ENCODE measurements around the gene ERMP1. TPM values are rescaled to one million over a fixed set of nuclear protein-coding genes. Genes with fewer than 3 reads are reported as not detected.
"Not testable (repeated sequence)": the region's sequence is repeated elsewhere in the genome, so short reads cannot be mapped to it uniquely, and the experiment has no call there.

The ERMP1 gene
- total RNA-seq, 1 donor from 2014 or later: 61.3 TPM

GRCh38 chr9:5820425-5820824 lies 12.5 kb downstream of the ERMP1 start:
- DNase-seq (ENCODE audit: low spot score): no peak

- no peak for DNase-seq (ENCODE audit: low spot score)
These were observed 13.7 kb downstream of the ERMP1 start for GRCh38 chr9:5819174-5819573.

GRCh38 chr9:5818424-5819142 lies 14.3 kb downstream of the ERMP1 start:
- DNase-seq (ENCODE audit: low spot score): no peak

DNA sequence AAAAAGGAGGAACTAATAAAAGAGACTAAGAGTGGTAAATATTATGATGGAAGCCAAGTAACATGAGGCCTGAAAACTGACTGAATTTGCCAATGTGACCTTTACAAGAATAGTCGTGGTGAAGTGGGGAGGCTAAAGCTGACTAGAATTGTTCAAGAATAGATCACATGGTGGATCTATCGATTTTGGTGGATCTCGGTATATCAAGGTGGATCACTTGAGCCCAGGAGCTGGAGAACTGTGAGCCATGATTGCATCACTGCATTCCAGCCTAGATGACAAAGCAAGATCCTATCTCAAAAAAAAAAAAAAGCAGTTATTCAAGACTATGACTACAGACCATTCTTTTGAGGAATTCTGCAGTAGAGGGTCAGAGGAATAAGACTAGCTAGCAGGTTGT lies 15.1 kb downstream of the ERMP1 start:
- DNase-seq (ENCODE audit: low spot score): no peak

GRCh38 chr9:5815461-5815860 lies 17.5 kb downstream of the ERMP1 start:
- DNase-seq (ENCODE audit: low spot score): no peak

GRCh38 chr9:5813824-5814223 lies 19.1 kb downstream of the ERMP1 start:
- DNase-seq (ENCODE audit: low spot score): no peak

DNA sequence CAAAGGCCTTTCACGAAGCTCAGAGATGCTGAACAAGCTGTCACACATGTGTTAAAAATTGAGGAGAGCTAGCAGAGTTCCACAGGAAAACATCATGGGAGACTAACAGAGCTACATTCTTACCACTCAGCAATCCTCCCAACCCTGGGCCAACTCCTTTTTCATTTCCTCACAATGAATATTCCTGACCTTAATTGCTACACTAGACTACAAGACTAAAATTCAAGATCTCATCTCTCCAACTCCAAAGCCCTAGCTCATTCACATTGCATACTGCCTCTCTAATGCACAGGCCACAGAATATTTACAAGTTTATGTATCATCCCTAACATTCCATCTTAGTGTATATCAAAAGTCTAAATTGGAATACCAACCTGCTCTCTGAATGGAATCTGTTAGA lies 21.2 kb downstream of the ERMP1 start:
- no peak for DNase-seq (ENCODE audit: low spot score)

DNA sequence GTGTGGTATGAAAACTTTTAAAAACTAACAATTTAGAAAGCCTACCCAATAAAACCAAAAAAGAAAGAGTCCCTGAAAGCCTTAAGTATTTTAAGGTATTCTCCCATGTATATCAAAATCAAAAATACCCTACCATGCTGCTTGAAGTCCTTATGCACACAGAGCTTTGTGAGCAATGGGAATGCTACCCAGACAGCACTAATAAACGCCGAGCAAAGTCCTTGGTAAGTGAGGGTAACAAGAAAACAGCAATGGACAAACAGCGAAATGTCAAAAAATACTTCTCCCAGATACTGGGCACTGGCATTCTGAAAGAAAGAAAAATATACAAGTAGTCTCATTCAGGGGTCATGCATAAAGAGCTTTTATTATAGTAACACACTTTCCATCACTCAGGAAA lies 27.4 kb downstream of the ERMP1 start:
- no peak for DNase-seq (ENCODE audit: low spot score)

DNA sequence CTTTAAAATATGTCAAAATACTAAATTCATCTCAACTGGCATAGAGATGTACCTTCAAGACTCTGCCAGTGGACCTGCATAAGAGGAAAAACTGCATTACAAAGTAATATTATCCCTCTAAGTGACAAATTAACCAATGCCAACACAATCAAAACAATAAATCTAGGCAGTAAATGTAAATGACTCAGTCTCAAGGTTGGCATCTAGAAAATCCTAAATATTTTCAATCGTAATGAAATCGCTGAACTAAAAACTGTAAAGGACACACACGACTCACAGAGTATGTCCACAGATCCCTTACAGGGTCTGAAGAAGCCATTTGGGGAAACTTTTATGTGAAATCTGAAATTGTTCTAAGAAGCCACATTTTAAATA lies 31.2 kb downstream of the ERMP1 start:
- no peak for DNase-seq (ENCODE audit: low spot score)

DNA sequence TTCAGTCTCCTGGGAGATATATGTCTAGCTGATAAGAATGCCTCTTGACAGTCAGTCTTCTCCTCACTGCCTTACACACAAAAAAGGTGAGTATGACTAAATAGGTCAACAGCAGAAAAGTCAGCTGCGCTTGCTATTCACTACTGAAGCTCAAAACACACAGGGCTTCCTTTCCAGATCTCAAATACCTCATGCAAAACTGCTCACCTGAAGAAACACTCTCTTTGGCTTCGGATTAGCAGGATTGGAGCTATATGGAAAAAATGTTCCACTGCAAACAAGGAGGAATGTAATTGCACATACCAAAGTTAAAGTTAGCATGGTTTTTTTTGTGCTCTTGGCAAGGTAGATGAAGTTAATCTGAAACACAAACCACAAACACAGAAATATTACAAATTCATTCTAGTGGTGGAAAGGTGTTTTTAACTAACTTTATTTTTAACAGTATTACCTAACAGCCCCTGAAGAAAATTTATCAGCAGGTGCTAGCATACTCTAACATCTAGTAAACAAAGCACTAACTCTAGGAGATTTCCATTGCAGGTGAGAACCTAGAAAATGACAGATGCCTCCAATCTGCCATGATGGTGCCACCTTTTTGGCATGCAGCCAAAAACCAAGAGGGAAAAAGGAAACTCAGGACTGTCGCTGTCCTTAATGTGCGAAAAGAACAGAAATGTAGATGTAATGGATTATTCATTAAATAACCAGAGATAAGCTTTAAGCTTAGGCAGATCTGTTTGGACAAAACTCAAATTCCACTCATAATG lies 31.8 kb downstream of the ERMP1 start:
- no peak for DNase-seq (ENCODE audit: low spot score)

GRCh38 chr9:5800378-5800777 lies 32.5 kb downstream of the ERMP1 start:
- DNase-seq (ENCODE audit: low spot score): not testable (repeated sequence)

DNA sequence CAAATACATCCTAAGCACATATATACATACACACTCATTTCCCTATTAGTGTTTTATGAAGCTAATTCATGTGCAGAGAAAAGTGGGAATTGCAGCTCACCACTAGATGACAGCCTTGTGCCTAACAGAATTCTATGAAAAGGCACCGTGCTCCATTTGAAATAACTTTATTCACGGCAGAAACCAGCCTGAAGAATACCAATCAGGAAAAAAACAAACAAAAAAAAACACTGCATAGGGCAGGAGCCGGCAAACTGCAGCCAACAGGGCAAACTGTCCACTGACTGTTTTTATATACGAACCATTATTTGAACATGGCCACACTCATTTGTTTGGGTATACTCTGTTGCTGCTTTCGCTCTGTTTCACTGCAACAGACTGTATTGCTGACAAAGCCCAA lies 33.6 kb downstream of the ERMP1 start:
- DNase-seq (ENCODE audit: low spot score): peak; percentile 19

GRCh38 chr9:5798581-5798980 lies 34.3 kb downstream of the ERMP1 start:
- DNase-seq (ENCODE audit: low spot score): no peak

GRCh38 chr9:5796298-5796697 lies 36.6 kb downstream of the ERMP1 start:
- no peak for DNase-seq (ENCODE audit: low spot score)

DNA sequence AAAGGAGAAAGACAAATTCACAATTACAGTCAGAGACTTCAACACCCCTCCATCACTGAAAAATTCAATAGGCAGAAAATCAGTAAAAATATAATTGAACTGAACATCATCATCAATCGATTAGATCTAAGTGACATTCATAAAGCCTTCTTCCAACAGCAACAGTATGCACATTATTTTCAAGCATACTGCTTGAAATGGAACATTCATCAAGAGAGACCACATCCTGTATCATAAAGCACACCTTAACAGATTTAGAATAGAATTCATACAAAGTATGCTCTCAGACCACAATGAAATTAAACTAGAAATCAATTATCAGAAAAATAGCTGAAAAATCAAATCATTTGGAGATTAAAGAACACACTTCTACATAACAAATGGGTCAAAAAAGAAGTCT lies 39.1 kb downstream of the ERMP1 start:
- DNase-seq (ENCODE audit: low spot score): no peak

DNA sequence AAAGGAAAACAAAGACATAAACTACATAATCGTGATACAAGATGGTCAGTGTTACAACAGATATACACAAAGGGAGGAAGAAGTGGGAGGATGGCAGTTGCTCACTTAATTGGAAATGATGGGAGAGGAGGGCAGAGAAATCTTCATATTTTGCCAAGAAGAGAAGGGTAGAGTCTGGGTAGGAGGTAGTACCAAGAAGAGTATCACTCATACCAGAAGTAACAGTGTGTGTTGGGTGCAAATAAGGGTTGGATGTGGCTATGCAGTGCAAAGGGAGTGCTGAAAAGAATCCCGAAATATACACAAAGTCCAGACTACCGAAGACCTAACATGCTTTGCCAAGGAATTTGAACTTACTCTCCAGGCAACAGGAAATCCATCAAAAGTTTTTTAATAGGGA lies 41.0 kb downstream of the ERMP1 start:
- DNase-seq (ENCODE audit: low spot score): no peak

GRCh38 chr9:5790923-5791322 lies 42.0 kb downstream of the ERMP1 start:
- DNase-seq (ENCODE audit: low spot score): no peak

DNA sequence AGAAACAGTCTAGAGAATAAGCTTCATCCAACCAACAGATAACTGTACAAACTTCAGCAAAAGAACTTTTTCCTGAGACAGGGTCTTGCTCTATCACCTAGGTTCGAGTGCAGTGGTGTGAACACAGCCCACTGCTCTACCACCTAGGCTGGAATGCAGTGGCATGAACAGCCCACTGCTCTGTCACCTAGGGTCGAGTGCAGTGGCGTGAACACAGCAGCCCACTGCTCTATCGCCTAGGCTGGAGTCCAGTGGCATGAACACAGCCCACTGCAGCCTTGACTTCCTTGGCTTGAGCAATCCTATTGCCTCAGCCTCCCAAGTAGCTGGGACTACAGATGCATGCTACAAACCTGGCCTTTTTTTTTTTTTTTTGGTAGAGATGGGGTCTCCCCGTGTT lies 43.4 kb downstream of the ERMP1 start:
- no peak for DNase-seq (ENCODE audit: low spot score)

GRCh38 chr9:5787759-5788302 lies 45.1 kb downstream of the ERMP1 start:
- DNase-seq (ENCODE audit: low spot score): no peak

- peak; percentile 18 for DNase-seq (ENCODE audit: low spot score)
These were observed 45.7 kb downstream of the ERMP1 start for GRCh38 chr9:5787220-5787619.

DNA sequence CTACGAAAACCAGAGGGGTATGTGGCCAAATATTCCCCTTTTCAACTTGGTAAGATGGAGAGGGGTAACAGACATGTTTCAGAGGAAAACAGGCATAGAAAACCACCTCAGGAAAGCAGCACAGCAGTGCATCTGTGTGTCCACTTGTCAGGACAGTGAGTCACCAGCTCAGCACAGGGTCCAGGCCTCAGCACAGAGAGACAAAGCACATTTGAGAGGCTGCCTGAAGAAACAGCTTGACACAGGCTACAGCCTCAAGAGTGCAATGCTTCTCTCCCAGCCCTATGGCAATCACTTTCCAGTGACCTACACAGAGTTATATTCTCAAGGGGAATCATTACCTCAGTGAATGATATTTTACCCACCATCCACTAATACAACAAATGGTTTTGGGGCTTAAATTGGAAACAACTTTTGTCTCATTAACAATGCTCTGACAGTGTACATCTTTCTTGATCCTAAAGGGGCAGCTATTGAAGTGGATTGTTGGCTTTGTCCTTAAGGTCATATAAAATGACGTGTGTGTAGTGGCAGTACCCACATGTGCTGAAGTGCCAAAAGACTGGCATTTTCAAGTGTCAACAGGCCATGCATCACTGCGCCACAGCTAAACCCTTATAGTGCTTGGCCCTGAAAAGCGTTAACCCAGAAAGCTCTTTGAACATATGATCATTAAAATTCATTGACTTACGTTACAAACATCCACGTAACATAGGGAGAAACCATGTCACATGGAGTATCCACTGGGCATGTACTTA lies 46.4 kb downstream of the ERMP1 start:
- no peak for DNase-seq (ENCODE audit: low spot score)

DNA sequence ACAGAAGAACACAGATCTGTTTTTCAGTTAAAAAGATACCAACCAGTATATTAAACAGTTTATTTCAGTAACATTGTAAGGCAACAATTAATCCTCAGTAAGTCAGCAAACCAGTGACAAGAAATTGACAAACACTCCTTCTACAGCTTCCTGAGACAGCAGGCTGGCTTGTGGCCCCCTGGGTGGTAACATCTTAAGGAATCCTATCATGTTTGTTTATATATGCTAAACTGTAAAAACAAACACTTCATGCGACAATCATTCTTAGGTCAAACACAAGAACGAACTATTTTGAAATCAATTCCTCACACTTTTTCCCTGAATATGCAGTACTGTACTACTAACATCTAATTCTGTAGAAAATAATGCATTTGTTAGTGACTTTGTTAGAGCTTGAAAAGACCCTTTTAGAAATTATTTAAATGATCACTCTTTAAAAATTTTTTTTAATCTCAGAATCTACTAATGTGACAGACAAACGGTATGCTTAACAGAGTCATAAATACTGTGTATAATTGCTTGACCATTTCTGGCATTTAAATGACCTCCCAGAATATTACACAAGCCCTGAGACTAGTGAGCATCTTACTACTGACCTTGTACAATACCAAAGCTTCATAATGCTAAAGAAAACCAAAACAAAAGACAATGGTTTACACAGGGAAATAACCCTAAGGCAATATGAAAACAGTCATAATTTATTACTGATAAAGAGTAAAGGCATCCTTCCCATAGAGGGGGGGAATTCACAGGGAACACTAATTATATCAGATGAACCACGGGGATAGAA lies 48.2 kb downstream of the ERMP1 start:
- DNase-seq (ENCODE audit: low spot score): no peak

Data from mucosa of gallbladder (tissue), 1 donor.